Brain pericyte (primary cell): ENCODE data around the gene MUCL1.
"Not testable (repeated sequence)": the region's sequence is repeated elsewhere in the genome, so short reads cannot be mapped to it uniquely, and the experiment has no call there.

ENCODE experiments used
- DNase-seq: peaks from one replicate; pipeline ENCODE4 v3.0.0-alpha.2; 2012; ENCODE audit warnings: low read depth, low spot score

The MUCL1 gene

GRCh38 chr12:54853933-54854538, at the start of gene MUCL1:
MUCL1 (plus strand) TSS chr12:54854516; CDS start chr12:54854583, 67 bp downstream.
- peak; percentile 47 for DNase-seq

DNA sequence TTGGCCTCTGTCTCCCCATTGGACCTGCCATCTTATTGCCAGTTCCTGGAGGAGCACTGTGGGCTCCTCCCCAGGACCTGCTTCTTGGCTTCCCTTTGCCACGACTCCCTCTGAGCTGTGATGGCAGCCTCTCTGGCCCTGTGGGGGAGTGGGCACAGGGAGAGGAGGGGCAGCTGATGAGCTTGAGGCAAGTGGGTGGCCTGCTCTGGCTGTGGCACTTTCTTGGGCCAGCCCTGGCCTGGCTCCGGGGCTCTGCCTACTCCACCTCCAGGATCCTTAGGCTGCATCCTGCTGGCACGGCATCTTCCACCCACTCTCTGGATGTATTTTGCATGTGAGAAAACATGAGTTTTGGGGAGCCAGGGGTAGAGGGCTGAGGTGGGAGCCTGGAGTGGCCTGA, 32.6 kb upstream of the MUCL1 start:
- no peak for DNase-seq

GRCh38 chr12:54824402-54824801, 29.9 kb upstream of the MUCL1 start:
- DNase-seq: no peak

DNA sequence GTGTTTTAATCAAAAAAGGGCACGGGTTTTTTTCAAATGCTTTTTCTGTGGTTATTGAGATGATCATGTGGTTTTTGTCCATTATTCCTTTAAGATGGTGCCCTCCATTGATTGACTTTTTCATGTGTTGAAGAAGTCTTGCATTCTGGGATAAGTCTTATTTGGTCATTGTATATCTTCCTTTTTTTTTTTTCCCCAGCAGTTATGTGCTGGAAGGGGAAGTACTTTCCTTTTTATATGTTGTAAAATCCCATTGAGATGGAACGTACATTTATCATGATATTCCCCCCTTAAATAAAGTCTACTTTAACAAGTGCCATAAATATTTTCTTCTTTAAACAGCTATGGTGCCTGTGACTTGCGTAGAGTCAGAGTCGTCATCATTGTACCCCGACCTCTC, 24.8 kb upstream of the MUCL1 start:
- no peak for DNase-seq

GRCh38 chr12:54830199-54830598, 24.1 kb upstream of the MUCL1 start:
- DNase-seq: no peak

- DNase-seq: no peak
Measured at GRCh38 chr12:54831631-54832030, 22.7 kb upstream of the MUCL1 start.

- DNase-seq: no peak
Measured at GRCh38 chr12:54840244-54840865, 14.0 kb upstream of the MUCL1 start.

DNA sequence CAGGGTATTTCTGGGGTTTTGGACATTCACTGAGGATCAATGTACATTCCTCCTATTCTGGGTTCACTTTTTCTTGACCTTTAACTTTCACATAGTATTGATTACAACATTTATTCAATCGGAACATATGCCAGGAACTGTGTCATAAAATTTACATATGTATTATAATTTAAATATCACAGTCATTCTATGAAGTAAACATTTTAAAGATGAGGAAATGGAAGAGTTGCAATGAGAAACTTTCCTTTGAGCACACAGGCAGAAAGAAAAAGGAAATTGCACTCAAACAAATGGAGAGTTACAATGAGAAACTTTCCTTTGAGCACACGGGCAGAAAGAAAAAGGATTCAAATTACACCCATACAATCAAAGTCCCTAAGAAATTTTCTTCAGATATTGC, 3.1 kb downstream of the MUCL1 start:
- no peak for DNase-seq

GRCh38 chr12:54858562-54858961, 4.2 kb downstream of the MUCL1 start:
- DNase-seq: no peak

- no peak for DNase-seq
Measured at GRCh38 chr12:54859502-54859901, 5.2 kb downstream of the MUCL1 start.

DNA sequence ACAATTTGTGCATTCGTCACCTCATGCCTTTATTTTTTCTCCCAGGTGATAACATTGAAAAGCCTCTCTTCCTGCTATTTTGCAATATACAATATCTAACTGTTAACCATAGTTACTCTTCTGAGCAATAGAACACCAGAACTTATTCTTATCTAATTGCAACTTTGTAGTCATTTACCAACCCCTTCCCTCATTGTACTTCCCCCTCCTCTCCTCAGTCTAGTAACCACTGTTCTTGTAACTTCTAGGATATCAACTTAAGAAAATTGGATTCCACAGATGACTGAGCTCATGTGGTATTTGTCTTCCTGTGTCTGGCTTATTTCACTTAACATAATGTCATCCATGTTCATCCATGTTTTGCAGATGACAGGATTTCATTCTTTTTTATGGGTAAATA, 7.6 kb downstream of the MUCL1 start:
- no peak for DNase-seq

- no peak for DNase-seq
Measured at GRCh38 chr12:54863948-54864618, 9.8 kb downstream of the MUCL1 start.

GRCh38 chr12:54865683-54866324, 11.5 kb downstream of the MUCL1 start:
- no peak for DNase-seq

DNA sequence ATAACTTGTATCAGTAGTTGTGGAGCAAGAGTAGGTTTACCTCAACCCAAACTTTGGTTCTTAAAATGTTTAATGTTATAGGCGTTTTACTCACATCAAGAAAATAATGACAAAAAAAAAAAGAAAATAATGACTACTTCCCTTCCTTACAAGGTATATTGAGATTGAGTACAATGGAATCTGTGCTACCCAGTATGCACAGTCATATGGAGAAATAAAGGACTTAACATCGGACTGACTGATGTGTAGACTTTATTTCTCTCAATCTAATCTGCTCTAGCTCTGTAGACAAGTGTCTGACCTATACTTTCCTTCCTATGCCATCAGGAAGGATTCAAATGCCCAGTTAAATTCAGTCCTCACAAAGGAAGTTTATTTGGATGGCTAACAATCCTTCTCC, 14.4 kb downstream of the MUCL1 start:
- no peak for DNase-seq

- no peak for DNase-seq
Measured at GRCh38 chr12:54870048-54870447, 15.7 kb downstream of the MUCL1 start.

- DNase-seq: no peak
Measured at GRCh38 chr12:54870617-54871016, 16.3 kb downstream of the MUCL1 start.

DNA sequence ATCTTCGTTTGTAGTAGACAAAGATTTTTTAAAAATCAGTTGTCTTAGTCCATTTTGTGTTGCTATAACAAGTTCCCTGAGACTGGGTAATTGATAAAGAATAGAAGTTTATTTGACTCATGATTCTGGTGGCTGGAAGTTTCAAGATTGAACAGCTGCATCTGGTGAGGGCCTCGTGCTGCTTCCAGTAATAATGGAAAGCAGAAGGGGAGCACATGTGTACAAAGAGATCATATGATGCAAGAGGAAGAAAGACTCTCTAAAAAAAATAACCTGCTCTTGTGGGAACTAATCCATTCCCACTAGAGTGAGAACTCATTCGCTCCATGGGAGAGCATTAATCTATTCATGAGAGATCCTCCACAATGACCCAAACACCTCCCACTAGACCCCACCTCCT, 24.8 kb downstream of the MUCL1 start:
- no peak for DNase-seq

- no peak for DNase-seq
Measured at GRCh38 chr12:54879579-54879978, 25.3 kb downstream of the MUCL1 start.

DNA sequence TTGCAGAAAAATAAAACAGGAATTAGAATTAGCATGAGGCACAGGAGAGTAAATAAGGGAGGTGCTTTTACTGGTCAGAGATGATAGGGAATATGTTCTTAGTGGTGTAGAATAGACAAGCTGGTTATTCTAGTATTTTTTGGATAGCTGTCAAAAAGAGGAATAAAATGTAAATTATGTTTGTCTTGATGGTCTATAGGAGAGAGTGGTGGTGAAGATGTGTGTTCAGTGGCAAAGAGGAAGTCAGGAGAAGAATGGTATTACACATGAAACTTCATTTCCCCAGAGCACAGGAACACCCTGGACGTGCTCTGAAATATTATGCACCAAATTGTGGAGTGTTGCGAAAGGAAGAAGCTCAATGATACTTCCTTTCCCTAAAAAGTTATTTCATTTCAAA, 27.8 kb downstream of the MUCL1 start:
- DNase-seq: no peak

DNA sequence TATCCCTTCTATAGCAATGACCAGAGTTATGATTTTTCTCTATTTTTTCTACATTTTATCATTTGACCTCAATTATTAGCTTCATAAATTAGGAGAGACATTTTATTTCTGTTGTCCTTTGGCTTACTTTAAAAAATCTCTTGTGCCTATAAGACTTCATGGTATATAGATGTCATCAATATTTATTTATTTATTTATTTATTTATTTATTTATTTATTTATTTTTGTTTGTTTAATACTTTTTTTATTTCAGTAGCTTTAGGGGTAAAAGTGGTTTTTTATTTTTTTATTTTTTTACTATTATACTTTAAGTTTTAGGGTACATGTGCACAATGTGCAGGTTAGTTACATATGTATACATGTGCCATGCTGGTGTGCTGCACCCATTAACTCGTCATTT, 28.3 kb downstream of the MUCL1 start:
- not testable (repeated sequence) for DNase-seq

- not testable (repeated sequence) for DNase-seq
Measured at GRCh38 chr12:54888428-54888827, 34.1 kb downstream of the MUCL1 start.

DNA sequence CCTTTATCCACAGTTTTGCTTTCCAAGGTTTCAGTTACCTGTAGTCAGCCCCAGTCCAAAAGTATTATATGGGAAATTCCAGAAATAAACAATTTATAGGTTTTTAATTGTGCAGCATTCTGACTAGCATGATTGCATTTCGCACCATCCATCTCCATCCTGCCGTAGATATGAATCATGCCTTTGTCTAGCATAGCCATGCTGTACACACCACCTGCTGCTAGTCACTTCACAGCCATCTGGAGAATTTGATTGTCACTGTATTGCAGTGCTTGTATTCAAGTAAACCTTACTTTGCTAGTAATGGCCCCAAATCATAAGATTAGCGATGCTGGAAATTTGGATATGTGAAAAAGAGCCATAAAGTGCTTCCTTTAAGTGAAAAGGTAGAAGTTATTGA, 36.0 kb downstream of the MUCL1 start:
- DNase-seq: no peak
